ENCODE results near the gene ARHGEF40.

ARHGEF40 gene

DNA sequence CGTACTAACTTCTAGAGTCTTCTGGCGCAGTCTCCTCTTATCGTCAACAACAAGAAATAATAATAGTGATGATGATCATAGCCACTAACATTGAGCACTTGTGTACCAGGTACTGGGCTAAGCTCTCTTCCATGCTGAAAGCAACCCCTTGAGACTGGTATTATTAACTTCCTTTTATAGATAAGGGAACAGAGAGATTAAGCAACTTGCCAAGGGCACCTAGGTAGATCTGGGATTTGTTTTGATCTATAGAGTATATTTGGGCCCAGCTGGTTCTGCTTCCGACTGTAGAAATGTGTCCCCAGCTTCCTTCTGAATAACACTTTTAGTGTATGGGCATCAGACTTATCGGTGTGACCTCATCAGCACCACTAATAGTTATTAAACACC is 29.5 kb downstream of the ARHGEF40 start:
- DNase-seq, result no peak

DNA sequence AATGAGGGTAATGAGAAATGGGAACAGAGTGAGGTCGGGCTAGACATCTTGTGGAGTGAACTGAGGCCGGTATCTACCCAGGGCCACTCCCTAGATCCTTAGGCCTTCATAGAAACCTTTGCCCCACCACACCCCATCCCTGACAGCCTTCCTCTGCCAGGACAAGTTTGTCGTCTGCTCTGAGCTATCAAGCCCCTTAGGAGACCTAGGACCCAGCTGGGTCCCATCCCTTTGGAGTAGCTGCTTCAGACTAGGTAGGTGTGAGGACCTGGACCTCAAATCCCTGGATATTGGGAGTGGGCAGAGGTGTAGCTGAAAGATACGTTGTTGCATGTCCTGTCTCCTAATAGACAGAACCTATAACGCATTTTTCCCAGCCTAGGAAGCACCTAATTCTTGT is 30.8 kb downstream of the ARHGEF40 start, which contains the start of gene TMEM253:
TSS of gene TMEM253 (plus strand) at position 136 of the 400 bp plus-strand sequence. CDS start 278 bp downstream, outside the sequence.
- no peak for DNase-seq

DNA sequence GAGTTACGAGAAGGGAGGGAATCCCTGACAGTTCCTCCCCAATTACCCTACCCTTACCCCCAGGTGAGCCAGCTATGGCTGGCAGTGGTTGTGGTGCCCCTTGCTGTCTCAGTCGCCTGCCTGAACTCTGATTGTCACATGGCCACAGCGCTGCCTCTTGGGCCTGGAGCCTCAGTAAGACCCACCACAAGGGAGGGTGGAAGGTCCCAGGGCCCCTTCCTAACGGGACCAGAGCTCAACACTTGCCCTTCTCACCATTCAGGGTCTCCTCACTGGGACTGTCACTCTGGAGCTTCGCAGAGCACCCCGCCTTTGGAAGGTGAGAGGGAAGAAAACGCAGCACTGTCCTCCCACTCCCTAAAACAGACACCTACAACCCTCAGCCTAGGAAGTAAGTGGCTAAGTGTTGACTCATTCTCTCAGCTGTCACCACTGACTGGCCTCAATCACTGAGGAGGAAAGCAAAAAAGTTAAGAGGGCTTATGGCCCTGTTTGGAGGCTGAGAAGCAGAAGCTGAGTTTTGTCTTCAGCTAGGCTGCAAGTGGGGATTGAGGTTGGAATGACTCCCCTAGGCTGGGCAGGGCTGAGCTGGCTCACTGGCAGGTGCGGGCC is 31.8 kb downstream of the ARHGEF40 start:
- DNase-seq, result no peak

DNA sequence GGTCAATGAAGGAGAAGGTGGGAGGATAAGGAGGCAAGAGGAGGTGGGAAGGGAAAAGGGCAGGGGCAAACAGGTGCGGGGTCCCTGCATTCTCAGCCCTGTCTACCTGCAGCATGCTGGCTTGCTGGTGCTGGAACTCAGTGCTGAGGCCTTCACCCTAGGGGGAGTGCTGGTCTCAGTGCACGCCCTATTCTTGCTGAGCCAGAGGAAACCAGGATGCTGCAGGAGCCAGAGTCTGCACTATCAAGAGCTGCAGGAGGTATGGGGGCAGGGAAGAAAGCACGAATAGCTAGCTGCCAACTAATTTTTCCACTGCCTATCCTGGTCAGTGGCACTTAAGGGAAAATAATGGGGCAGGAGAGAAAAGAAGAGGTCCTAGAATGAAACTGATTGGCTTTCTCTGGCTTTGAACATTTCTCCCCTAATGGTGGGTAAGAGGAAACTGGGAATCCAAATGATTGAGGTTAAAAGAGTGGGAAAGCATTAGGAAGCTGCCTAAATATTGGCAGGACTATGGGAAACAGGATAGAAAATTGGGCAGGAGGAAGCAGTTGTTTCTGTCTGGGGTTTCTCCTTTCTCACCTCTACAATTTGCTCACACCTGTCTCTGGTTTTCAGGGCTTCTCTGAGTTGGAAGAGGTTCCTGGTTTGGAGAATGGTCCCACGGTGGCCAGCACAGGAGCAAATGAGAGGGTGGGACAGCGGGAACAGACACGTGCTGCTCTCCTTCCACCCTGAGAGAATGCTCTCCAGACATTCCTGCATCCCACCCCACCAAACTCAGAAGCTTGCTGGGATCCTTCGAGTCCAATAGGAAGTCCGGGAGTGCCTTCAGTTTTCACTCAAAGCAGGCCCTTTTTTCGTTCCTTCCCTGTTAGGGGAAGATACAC is 32.7 kb downstream of the ARHGEF40 start:
- DNase-seq, result no peak

DNA sequence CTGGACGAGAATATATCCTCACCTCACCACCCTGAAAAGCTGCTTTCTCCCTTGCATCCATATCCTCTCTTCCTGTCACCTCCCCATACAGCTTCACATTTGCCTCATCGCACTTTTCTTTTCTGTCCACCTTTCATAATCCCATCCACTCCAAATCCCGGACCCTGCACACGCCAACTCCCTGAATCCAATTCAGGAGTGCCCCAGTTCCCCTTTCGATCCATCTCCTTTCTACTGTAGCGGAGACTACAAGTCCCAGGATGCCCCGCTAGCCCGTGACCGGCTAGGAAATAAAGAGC is 33.3 kb downstream of the ARHGEF40 start:
- DNase-seq, result no peak

DNA sequence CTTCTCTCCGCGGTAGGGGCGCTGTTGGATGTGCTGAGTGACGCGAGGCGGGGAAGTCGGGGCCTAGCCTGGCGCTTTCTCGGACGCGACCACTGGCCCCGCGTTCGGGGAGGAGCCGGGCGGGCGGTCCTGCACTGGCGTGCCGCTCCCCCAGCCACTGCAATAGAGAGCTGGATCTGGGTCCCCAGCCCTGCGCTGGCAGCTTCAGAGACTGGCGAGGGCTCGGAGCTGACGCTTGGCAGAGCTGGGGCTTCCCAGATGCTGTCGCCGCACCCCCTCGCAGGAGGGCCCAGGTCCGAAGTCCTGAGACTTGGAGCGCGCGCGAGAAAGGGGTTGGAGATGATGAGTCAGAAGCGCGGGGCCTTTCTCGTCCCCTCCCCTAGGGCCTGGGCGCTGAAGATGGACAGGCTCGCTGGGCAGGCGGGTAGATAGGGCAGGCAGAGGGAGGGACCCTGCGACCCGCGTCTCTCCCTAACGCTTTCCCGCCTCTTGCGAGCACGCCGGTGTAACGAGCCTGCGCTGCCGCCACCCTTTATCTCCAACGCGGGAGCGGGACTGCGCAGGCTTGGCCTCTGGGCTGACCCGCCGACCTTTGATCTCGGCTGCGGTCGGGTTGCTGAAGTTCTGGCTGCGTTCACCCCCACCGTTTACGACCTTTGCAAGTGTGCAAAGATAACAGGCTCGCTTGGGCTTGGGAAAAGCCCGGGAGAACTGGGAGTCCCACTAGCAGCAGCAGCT is 33.8 kb downstream of the ARHGEF40 start:
- peak; percentile 96 for DNase-seq

DNA sequence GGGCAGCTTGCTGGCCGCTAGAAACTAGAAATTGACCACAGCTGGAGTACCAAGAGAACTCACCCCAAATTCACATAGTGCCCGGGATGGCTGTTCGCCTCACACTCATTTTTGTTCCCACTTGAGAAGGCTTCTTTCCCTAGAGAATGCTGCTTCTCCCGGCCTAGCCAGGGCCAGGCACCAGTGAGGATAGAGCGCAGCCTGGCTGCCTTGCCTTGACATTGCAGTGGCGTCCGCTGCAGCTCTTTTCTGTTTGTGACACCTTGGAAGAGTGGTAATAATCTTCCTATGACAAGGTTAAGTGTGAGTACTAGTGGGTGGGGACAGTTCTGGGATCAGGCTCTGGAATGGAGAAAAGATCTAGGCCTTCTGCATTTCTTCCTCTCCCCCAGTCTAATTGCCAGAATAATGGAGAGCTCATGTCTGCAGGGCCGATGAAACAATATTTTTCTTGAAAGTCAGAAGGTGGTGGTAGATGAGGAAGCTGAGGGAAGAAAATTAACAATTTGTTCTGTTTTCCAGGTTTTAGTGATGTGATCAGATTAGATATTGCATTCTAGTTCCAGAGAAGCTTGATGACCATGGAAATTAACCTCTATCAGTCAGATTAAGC is 34.5 kb downstream of the ARHGEF40 start:
- DNase-seq, result peak; percentile 85

DNA sequence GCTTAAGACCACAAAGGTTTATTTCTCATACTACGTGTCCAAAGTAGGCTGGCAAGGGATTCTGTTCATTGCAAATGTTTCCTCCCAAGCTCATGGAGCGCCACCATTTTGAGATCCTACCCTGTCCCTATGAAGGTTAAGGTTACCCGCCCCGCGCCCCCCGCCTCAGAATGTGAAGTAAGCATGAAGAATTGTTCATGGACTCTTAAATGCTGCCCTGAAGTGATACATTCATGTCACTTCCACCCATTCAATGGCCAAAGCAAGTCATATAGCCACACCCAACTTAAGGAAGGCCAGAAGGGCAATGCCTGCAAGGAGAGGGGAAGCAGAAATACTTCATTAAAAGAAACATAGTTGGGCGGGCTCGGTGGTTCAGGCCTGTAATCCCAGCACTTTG is 35.0 kb downstream of the ARHGEF40 start:
- DNase-seq, result no peak

DNA sequence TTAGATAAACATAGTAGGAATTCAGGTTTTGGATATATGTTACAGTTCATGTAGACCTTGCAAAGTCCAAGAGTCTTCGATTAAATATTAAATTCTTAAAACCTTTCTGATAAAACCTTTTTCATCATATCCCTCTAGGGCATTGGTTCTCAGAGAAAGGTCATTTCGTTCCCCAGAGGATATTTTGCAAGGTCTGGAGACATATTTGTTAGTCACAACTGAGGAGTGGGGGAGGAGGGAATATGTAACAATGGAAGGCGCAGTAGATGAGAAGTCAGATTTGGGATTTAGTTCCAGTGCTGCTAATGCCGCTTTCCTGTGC is 36.0 kb downstream of the ARHGEF40 start:
- no peak for DNase-seq

DNA sequence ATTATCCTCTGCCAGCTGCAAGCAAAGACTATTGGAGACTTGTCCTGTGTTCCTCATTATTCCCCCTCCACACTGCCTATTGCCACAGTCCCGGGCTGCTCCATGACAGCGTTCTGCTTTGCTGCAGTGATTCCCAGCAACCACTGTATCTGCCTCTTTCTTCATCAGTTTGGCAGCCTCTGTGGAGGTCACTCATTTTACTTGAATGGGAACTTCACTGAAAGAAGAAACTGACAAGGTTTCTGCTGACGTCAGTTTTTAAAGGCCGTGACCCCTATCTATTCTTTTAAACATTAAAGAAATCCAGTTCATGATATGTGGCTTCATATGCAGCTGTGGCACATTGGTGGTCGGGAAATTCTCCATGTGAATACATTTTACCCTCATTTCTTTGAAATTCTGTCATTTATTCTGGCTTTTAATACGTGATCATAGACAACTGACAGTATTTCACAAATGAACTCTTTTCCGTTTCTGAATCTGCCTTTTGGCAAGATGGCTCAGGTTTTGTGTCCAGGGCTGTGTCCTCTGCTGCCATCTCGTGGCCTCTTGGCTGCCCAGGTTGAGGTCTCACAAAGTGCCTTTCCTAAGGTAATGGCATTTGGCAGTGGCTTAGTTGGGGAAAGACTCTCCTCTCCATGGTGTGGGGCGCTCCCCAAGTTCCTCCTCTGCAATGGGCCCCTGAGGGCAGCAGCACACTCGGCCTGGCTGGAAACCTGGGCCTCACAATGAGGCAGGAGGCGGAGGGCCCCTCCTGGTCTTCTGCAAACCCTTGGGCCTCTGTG is 36.6 kb downstream of the ARHGEF40 start:
- peak; percentile 87 for DNase-seq

DNA sequence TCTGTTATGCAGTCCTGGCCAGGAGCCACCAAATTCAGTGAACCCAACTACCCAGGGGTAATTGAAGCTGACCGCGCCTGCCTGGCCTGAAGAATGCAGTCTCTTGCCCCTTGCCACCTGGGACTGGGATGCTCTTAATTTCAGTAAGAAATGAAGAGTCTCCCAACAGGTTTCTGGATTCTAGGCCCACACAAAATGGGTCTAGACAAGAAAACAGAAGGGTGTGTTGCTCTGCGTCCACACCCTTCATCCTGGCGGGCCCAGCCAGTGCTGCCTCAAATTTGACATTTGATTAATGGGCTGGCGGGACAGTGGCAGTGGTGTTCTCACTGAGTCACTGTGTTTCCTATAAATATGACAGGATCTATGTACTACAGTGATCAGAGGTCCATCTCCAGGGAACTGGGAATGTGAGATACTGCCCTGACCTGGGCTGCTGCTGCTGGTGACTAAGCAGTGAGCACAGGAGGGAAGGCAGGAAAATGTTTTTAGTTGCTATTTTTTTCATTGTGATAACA is 37.2 kb downstream of the ARHGEF40 start:
- DNase-seq, result peak; percentile 40

DNA sequence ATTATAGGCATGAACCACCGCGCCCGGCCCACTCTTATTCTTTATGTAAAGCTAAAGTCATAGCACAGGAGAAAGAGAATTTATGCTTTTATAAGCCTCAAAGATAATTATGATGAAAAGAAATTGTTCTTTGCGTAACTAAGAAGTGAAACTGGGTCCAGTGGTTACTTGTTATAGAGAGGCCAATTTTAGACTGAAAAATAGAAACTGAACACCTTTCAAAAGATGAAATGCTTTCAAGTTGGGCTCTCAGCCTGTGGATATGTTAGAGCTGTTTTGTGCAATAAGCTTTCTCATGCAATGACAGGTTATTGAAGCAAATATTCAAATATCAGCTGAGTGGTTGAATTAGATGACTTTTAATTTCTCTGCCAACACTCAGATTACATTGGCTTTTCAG is 38.7 kb downstream of the ARHGEF40 start:
- no peak for DNase-seq

DNA sequence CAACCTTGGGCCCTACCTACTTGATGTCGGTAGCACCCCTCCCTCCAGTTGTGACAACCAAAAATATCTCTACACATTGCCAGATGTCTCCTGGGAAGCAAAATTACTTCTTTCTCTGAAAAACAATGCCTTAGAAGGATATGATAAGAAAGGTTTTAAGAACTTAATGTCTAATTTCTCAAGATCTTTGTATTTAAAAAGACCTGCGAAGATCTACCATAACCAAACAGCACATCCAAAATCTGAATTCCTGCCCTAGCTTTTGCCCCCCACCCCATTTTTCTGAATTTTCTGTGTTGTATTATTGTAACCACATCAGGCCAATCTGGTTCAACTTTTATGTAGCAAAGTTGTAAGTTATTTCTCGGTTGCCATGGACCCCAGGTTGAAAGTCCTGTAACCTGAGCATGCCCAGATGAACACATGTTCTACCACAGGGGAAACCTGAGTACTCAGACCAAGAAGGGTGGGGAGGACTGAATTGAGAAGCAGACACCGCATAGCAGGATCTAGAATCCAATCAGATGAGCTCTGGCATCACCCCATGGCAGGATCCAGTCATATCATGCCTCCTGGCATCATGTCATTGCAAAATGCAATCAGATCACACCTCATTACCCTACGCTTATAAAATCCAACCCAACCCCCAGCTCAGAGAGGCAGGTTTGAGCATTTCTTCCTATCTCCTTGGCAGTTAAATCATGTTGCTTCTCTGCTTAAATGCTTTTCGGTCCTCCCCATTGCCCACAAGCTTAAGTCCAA is 39.5 kb downstream of the ARHGEF40 start:
- DNase-seq, result no peak

DNA sequence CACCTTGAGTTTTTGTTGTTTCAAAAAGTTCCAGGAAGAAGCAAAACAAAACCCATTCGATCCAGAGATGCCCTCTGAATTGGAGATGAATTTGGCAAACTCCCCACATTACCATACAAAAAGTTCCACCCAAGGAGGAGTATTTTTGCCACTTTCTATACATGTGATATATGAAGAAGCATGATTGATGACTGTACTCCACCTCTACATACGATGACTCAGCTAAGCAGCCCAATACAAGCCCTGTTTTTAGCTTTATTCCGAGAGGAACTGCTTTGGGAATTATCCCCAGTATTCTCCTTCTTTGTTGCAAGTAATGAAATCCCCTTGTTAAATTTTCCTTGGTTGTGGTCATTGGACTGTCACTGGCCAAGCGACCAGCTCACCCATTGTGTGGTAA is 42.2 kb downstream of the ARHGEF40 start:
- no peak for DNase-seq

DNA sequence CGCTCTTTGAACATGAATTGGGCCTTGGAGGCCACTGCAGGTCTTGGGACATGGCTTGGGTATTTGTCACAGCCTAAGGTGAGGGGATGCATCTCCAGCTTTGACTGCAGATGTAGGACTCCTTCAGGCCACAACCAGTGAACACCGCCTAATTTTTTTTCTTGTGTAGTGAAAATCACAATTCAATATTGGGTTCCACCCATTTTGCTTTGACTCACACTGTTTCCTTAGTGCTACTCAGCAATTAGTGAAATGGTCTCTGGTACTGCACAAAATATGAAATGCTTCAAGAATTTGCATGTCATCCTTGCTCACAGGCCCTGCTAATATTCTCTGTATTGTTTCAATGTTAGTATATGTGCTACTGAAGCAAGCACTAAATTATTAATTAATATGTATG is 43.3 kb downstream of the ARHGEF40 start:
- no peak for DNase-seq

DNA sequence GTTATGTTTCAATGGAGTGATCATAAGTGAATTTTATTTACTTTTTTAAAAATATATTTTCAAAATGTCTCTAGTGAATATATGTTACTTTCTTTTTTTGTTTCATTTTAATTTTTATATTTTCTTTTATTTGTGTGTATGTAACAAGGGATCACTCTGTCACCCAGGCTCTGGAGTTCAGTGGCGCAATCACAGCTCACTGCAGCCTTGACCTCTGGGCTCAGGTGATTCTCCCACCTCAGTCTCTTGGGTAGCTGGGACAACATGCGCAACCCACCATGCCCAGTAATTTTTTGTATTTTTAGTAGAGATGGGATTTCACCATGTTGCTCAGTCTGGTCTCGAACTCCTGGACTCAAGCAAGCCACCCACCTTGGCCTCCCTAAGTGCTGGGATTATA is 48.8 kb downstream of the ARHGEF40 start:
- DNase-seq, result no peak

DNA sequence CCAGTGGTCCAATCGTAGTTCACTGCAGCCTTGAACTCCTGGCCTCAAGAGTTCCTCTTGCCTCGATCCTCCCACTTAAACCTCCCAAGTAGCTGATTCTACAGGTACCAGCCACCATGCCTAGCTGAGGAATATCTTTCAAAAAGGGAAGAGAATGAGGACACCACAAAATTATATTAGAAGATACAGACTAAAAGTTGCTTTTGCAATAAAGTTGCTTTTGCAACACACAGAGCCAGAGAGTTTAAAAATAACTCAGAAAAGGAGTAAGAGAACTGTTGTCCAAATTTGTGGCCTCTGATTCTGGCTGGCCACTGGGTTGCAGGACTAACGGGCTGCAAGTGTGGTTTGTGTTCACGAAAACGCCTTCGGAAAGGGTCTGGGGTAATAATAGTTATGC is 50.6 kb downstream of the ARHGEF40 start:
- DNase-seq, result no peak

DNA sequence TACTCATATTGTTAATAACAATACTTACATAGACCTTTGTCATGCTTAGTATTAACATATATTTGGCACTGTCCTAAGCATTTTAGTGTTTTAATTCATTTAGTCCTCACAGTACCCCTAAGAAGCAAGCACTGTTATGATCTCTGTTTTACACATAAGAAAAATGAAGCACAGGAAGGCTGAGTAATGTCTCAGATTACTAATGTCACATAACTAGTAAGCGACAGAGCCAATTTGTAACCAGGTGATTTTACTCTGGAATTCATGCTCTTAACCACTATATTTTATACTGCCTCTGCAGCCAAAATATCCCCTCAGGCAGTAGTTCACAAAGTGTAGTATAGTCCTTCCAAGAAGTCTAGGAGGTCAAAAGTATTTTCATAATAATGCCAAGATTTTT is 51.0 kb downstream of the ARHGEF40 start:
- no peak for DNase-seq

DNA sequence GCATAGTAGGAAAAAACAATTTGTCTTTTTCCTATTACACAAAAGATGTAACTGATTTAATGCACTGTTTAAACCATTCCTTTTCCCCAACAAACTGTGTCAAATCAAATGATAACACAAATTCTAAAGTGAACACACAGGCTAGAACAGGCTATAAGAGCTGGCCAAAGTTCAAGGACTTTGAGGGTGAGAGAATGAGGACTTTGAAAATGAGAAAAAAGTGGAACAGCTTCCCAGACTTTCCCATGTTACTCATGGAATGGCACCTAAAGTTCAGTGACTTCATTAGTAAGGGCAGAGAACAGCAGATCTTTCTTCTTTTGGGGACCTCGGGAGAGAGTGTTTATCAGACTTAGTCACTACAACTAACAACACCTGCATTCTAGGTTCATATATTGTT is 53.3 kb downstream of the ARHGEF40 start:
- no peak for DNase-seq

DNA sequence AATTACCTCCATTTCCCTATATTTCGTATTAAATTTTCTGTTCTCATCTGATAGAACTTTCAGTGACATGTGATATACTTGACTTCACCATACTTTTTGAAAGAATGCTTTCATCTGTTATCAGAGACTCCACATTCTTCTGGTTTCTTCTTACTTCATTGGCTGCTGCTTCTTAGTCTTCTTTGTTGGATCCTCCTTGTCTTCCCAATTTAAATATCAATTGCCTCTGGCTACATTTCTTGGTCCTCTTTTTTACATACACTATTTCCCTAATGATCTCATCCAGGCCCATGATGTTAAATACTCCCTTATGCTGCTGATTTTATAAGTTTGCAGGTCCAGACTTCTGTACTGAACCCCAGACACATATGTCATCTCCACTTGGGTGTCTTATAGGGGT is 63.8 kb downstream of the ARHGEF40 start:
- no peak for DNase-seq

DNA sequence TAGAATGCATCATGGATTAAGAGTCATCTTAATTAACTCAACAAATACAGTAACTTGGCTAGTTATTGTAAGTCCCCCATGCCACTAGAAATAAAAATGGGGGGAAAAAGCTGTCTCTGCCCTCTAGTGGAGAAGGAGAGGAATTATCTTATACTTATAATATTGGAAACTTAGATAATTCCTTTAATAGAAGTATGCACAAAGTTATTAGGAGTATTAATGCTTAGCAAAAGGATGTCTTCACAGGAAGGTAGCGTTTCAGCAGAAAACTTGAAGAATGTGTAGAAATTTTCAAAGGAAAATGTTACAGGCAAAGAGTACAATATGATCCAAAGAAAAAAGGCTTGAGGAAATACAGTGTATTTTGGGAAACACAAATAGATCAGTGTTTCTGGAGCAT is 65.9 kb downstream of the ARHGEF40 start:
- peak; percentile 12 for DNase-seq

Data from NCI-H1694 treated with DMSO at 0.1 percent for 48 hours (cell line).